Mucosa of rectum (tissue), 2 donors: ENCODE measurements around the gene GOT2.
"Not testable (repeated sequence)": the region's sequence is repeated elsewhere in the genome, so short reads cannot be mapped to it uniquely, and the experiment has no call there.

ENCODE experiments used
- H3K27ac ChIP-seq, 2 donors: one replicate each; pipeline ENCODE4 v1.7.0; 2013; ENCODE audit warnings: inconsistent platforms in 2 of 2, low read depth in 2 of 2, low read length in 2 of 2
- H3K27me3 ChIP-seq, 2 donors: one replicate each; pipeline ENCODE4 v1.7.0; 2013; ENCODE audit warnings: low read length in 2 of 2; ENCODE audit not compliant: control insufficient read depth in 2 of 2, insufficient read depth in 2 of 2
- H3K36me3 ChIP-seq, 2 donors: one replicate each; pipeline ENCODE4 v1.7.0; 2013; ENCODE audit warnings: low read length in 2 of 2; ENCODE audit not compliant: control insufficient read depth in 2 of 2, insufficient read depth in 2 of 2
- H3K4me1 ChIP-seq, 2 donors: one replicate each; pipeline ENCODE4 v1.7.0; 2013; ENCODE audit warnings: low read length in 2 of 2, mild to moderate bottlenecking in 1 of 2; ENCODE audit not compliant: control insufficient read depth in 2 of 2, insufficient read depth in 2 of 2
- H3K4me3 ChIP-seq, 2 donors: one replicate each; pipeline ENCODE4 v1.7.0; 2013; ENCODE audit warnings: low read length in 2 of 2
- H3K9ac ChIP-seq, 2 donors: one replicate each; pipeline ENCODE4 v1.7.0; 2013; ENCODE audit warnings: low read length in 2 of 2, low read depth in 1 of 2, mild to moderate bottlenecking in 1 of 2
- H3K9me3 ChIP-seq, 2 donors: one replicate each; pipeline ENCODE4 v1.7.0; 2013; ENCODE audit warnings: low read length in 2 of 2; ENCODE audit not compliant: control insufficient read depth in 2 of 2
- donor health status: healthy.
- donor health status: Normal muscosa, but diverticular disease.

The GOT2 gene

DNA sequence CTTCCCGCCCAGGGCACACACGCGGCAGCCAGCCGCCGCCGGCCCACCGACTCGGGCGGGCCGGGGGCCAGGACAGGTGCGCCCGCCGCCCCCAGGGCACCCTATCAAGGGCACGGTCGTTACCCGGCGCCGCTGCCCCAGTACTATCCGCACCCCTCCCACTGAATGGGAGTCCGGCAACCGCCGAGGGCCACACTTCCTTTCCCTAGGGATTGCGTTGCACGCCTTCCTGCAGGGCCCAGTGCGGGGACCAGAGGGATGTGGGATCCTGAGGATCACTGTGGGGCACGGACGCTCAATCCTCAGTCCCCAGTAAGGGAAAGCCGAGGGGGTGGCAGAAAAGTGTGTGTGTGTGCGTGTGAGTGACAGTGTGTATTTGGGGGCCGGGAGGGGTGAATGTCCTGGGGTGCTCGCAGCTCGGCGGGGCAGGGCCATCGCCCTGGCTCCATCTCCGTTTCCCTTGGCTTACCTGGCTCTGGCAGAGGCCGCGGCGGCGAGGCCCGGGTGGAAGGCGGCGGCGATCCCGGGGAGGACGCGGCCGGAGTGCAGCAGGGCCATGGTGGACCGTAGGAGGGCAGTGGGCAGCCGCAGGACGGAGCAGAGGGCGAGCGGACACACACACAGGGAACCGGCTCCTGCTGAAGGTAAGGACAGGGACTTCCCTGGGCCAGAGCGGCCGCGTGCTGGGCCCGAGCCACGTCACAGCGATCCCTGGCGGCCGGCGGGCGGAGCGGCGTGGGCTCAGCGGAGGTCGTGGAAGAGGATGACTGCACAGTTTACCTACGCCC, at the start of gene GOT2:
TSS of gene GOT2 (minus strand) at position 646 of the 788 bp plus-strand sequence. CDS start at position 558, 88 bp downstream.
- Histone ChIP-seq H3K9ac (peak within 1 kb of the TSS; percentile 73 to 75), H3K4me1 (peaks cover 14 to 16% of the 10 kb centered on the region in 2 donors), H3K27ac (peak within 1 kb of the TSS; percentile 72 to 77), H3K9me3 (no peaks in the 10 kb centered on the region), H3K4me3 (peak within 1 kb of the TSS; percentile 89 to 96), H3K36me3 (no peaks in the 10 kb centered on the region), H3K27me3 (no peaks in the 10 kb centered on the region)

DNA sequence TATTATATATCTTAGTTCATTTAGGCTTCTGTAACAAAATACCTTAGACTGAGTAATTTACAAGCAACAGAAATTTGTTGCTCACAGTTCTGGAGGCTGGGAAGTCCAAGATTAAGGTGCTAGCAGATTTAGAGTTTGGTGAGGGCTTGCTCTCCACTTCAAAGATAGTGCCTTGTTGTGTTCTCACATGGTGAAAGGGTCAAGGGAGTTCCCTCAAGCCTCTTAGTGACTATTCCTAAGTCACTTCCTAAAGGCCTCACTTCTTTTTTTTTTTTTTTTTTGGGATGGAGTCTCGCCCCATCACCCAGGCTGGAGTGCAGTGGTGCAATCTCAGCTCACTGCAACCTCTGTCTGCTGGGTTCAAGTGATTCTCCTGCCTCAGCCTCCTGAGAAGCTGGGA, 45.2 kb upstream of the GOT2 start:
- not testable (repeated sequence) for H3K27ac ChIP-seq, H3K27me3 ChIP-seq, H3K9me3 ChIP-seq

DNA sequence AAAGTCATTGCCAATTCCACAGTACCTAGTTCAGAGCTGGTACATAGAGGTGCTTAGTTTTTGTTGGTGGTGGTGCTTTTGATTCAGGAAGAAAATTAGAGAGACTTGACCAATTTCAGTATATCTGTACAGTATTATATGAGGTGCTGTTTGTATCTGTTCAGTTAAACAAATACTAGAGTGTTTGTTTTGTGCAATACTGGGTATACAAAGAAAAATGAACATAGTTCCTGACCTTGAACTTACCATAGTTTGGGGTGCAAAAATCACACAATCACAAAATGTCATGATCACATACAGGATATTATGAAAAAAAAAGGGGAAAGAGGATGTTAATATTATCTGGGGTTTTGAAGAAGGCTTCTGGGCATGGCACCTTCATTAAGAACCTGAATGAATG, 39.8 kb upstream of the GOT2 start:
- no peaks in the 10 kb centered on the region for H3K36me3 ChIP-seq
- no peak overlapping the region for H3K27ac ChIP-seq
- no peaks in the 10 kb centered on the region for H3K9me3 ChIP-seq
- H3K4me1 ChIP-seq = no peaks in the 10 kb centered on the region
- H3K9ac ChIP-seq = no peak overlapping the region
- H3K27me3 ChIP-seq = no peaks in the 10 kb centered on the region
- no peak overlapping the region for H3K4me3 ChIP-seq

More for the DNA sequence above, 45.2 kb upstream of the GOT2 start:
- not testable (repeated sequence) for H3K4me3 ChIP-seq, H3K4me1 ChIP-seq, H3K36me3 ChIP-seq, H3K9ac ChIP-seq

DNA sequence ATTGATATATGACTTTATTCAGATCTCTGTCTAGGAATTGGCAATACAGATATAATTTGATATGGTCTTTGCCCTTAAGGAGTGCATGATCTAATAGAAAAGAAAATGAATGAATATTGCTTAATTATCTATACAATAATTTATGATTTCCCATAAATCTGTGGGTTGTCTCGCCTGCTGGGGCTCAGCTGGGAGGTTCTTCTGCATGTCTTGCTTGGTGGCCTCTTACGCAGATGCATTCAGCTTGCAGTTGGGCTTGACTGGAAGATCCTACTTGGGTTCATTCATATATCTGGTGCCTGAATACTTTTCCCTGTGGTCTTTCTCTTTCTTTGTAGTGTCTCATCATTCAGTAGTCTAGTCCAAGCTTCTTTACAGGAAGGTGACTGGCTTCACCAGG, 34.0 kb upstream of the GOT2 start:
- H3K9ac ChIP-seq = no peak overlapping the region
- no peak overlapping the region for H3K27ac ChIP-seq
- no peaks in the 10 kb centered on the region for H3K27me3 ChIP-seq
- no peaks in the 10 kb centered on the region for H3K9me3 ChIP-seq
- H3K4me1 ChIP-seq = no peaks in the 10 kb centered on the region
- no peak overlapping the region for H3K4me3 ChIP-seq
- H3K36me3 ChIP-seq = no peaks in the 10 kb centered on the region

DNA sequence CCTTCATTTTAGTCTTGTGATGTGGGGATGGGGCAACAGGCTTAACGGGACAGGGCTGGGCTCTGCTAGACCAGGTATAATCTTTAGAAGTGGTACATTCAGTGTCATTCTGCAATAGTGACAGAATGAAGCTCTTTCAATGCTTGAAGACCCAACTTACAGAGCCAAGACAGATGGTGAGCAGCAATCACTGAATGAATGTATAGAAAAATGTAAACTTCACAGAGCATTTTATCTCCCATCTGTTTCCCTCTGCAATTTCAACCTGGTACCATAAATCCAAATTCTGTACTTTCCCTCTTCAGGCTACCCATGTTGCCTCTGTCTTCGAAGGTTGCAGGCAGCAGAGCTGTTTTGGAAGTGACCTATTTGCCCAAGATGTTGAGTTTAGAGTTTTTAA, 33.5 kb upstream of the GOT2 start:
- H3K36me3 ChIP-seq = no peaks in the 10 kb centered on the region
- no peak overlapping the region for H3K9ac ChIP-seq
- H3K4me1 ChIP-seq = no peaks in the 10 kb centered on the region
- no peak overlapping the region for H3K27ac ChIP-seq
- H3K4me3 ChIP-seq = no peak overlapping the region
- no peaks in the 10 kb centered on the region for H3K27me3 ChIP-seq
- no peaks in the 10 kb centered on the region for H3K9me3 ChIP-seq

DNA sequence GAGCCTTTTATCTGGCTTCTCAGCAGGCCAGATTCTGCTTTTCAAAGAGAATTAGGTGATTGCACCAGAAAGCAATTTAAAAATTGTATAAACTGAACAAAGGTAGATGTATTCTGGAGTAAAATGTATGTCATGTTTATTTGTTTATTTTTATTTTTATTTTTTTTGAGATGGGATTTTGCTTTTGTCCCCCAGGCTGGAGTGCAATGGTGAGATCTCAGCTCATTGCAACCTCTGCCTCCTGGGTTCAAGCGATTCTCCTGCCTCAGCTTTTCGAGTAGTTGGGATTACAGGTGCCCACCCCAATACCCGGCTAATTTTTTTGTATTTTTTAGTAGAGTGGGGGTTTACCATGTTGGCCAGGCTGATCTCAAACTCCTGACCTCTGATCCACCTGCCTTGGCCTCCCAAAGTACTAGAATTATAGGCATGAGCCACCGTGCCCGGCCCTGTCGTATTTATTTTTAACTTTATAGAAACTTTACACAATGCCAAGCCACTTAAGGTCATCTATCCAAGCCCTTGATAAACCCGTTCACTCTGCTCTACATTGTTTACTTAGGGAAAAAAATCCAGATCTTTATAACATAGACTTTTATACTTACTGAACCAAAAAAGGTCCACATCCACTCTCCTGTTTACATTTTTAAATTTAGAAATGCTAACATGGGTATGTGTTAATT, 22.7 kb upstream of the GOT2 start:
- Histone ChIP-seq H3K4me1 (no peaks in the 10 kb centered on the region), H3K27ac (no peak overlapping the region), H3K4me3 (no peak overlapping the region), H3K9me3 (no peaks in the 10 kb centered on the region), H3K36me3 (no peaks in the 10 kb centered on the region), H3K27me3 (no peaks in the 10 kb centered on the region), H3K9ac (no peak overlapping the region)

DNA sequence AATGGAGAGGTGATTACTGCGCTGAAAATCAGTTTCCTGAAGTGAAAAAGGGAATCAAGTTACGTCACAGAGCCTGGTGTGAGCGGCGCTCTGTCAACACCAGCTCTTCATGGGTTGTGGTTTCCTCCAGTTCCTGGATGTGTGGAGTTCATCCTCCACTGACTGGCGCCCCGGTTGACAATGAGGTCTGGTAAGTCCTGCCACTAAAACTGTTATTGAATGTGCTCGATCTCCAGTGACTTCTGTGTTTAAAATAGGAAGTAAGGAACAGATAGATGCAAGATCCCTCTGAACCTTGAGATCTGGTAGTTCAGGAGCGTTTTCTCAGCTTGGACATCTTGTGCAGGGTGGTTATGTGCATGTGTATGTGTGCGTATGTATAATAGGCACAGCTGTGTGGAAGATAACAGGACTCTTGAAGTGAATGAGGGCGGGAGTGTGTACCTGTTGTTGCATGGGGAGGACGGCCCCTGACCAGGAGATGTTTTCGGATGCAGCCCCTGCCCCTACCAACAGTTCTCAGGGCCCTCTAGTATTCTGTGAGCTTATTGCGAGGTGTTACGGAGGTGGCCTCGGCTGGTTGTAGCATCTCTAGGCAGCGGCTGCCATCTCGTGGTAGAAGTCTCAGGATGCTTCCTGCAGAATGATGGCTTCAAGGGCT, 22.0 kb upstream of the GOT2 start:
- no peak overlapping the region for H3K9ac ChIP-seq
- H3K36me3 ChIP-seq = no peaks in the 10 kb centered on the region
- H3K4me3 ChIP-seq = no peak overlapping the region
- no peak overlapping the region for H3K27ac ChIP-seq
- no peaks in the 10 kb centered on the region for H3K9me3 ChIP-seq
- no peaks in the 10 kb centered on the region for H3K27me3 ChIP-seq
- no peaks in the 10 kb centered on the region for H3K4me1 ChIP-seq

DNA sequence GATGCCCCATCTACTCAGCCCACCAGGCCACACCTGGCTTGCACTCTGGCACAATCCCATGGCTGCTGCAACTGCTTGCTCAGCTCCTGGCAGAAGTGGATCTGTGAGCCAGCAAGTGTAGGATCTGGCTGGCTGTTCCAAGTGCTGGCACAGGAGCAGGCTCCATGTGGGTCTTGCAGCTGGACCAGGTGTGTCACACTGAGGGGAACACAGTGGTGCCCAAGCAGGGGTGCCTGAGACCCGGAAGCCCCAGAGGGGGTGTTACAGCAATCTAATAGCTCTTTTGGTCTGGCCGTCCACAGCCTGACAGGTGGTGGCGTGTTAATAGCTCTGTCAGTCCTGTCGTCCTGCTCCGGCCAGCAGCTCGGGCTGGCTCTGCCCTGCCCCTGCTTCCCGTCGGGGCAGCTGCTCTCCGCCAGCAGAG, 19.6 kb upstream of the GOT2 start:
- H3K4me3 ChIP-seq = no peak overlapping the region
- H3K27ac ChIP-seq = no peak overlapping the region
- no peak overlapping the region for H3K9ac ChIP-seq
- no peaks in the 10 kb centered on the region for H3K36me3 ChIP-seq
- no peaks in the 10 kb centered on the region for H3K9me3 ChIP-seq
- no peaks in the 10 kb centered on the region for H3K27me3 ChIP-seq
- H3K4me1 ChIP-seq = no peaks in the 10 kb centered on the region

DNA sequence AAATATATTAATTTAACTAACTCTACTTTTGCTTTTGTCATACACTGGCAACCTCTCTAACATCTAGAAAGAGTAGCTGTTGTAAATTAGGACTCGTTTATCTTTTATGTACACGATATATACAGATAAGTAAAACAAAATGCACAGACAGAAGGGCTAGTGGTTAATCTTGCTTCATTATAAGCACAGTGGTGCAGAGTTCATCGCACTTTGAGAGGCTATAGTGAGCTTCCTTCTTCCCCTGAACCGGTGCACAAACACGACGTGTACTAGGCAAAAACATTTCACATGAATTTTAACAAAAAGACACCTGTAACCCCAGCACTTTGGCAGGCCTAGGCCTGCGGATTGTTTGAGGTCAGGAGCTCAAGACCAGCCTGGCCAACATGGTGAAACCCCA, 10.4 kb upstream of the GOT2 start:
- Histone ChIP-seq H3K4me3 (no peak overlapping the region), H3K9ac (no peak overlapping the region), H3K4me1 (peaks cover 2 to 5% of the 10 kb centered on the region in 2 donors), H3K36me3 (no peaks in the 10 kb centered on the region), H3K9me3 (no peaks in the 10 kb centered on the region), H3K27ac (no peak overlapping the region), H3K27me3 (no peaks in the 10 kb centered on the region)

DNA sequence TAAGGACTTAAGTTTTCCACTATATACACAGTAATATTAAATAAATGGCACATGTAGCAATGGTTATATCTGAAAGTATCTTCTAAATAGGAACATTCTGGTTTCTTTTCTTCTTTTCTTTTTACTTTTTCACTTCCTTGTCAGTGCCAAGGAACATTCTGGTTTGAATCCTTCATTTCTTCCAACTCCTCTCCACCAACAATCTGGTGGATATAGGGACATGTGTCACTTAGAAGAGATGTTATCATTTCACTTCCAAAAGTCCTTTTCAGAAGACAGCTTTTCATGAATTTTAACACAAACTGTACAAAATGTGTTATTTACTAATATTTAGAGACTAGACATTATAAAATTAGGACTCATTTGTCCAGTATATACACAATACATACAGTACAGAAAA, 7.9 kb upstream of the GOT2 start:
- H3K9ac ChIP-seq = no peak overlapping the region
- H3K9me3 ChIP-seq = no peaks in the 10 kb centered on the region
- H3K36me3 ChIP-seq = no peaks in the 10 kb centered on the region
- H3K27ac ChIP-seq = no peak overlapping the region
- peaks cover 2 to 8% of the 10 kb centered on the region in 2 donors for H3K4me1 ChIP-seq
- no peak overlapping the region for H3K4me3 ChIP-seq
- H3K27me3 ChIP-seq = no peaks in the 10 kb centered on the region
